HG02759 (cell line): ENCODE measurements around the gene CPXM2.

Experiments used
- ATAC-seq: cut with Tn5 transposase; IDR thresholded peaks from one replicate; pipeline ENCODE4 v1.9.1; 2021; ENCODE audit warnings: mild to moderate bottlenecking, moderate library complexity; ENCODE audit not compliant: unreplicated experiment

Gene CPXM2

DNA sequence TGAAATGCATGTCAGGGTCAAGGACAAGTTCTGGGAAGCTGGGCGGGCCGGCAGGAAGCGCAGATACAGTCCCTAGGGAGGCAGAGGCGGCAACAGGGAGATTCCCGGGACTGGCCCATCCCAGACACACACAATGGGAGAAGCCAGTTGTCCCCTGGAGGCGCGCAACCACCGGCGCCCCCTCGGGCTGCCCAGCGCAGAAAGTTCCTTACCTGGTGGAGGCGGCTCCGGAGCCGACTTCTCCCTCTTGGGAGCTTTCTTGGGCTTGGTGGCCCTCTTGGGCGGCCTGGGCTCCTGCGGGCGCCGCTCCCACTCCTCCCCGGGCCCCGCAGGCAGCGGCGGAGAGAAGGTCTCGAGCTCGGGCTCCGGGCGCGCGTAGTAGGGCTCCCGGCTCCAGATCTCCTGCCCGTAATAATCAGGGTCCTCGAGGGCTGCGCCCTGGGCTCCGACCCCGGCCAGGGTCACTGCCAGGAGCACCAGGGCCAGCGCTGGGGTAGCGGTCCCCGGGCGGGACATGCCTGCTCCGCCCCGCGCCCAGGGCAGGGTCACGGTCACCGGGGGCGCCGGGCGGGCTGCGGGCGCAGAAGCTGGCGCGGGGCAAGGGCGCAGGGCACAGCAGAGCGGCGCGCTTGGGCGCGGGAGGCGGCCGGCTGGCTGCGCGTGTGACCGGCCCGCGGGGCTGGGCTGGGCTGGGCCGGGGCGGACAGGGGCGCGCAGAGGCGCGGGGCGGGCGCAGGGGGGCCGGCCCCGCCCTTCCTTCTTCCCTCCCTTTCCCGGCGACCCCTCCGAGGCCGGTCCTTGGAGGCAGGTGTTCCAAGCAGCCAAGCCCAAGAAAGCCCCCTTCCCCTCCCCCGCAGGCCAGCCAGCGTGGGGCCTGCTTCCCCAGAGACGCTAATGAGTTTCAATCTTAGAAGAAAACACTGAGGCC is at the start of gene CPXM2:
TSS of gene CPXM2 (minus strand) at position 664 of the 928 bp plus-strand sequence. CDS start at position 516, 148 bp downstream.
- ATAC-seq = no peak

DNA sequence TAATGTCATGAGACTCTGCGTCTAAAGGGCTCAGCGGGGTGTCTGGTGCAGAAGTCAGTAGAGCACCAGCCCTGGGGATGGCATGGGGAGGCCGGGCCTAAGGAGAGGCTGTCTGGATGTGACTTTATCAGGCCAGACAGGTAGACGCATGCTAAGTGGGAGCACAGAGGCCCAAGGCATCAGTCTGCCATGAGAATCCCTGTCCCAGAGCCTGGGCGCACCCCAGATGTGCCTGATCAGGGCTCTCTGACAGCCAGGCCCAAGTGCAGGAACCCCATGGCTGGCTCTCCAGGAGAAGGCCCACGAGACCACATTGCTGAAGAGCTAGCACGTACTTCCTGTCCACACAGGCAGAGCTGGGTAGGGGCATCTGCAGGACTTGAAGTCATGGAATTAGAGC is 48.0 kb upstream of the CPXM2 start:
- ATAC-seq = no peak

DNA sequence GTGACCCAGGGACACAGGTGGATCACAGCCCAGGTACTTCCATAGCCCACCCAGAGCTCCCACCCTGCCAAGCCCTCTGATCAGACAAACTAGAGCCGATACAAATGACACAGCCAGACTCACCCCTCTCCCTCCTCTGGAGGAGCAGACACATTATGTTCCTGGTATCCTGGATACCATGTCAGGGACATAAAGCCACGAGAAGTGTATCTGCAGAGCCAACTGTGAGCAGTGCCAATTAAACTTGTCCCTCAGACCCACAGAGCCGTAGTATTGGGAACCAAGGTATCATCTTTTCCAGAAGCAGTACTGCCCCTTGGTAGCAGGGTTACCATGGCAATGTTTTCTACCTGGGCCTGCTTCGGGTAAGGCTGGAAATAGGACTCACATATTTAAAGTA is 47.3 kb upstream of the CPXM2 start:
- ATAC-seq = no peak

DNA sequence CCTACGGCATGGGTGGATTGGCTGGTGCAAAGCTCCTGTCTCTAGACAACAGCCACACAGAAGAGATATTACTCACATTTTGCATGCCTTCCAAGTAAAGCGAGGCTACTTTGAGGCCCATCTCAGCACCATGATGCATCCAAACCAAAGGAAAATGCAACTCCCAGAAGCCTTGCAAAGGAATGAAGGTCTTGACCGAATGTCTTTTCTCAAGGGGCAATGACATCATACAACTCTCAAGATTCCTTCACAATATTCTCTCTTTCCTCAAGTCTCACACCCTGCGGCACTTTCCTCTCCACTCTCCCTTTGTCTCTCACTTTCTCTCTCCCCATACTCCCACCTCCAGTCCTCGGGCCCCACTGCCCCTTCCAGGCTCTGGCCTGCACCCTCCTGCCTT is 44.8 kb upstream of the CPXM2 start:
- ATAC-seq = no peak

DNA sequence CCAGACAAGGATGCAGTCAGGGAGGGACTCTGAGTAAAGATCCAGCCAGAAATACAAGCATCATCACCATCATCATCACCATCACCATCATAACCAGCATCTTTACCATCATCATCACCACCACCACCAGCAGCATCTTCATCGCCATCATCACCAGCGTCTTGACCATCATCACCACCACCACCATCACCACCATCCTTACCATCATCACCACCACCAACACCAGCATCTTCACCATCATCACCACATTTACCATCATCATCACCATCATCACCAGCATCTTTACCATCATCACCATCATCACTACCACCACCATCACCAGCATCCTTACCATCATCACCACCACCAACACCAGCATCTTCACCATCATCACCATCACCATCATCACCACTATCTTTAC is 44.1 kb upstream of the CPXM2 start:
- ATAC-seq = no peak

DNA sequence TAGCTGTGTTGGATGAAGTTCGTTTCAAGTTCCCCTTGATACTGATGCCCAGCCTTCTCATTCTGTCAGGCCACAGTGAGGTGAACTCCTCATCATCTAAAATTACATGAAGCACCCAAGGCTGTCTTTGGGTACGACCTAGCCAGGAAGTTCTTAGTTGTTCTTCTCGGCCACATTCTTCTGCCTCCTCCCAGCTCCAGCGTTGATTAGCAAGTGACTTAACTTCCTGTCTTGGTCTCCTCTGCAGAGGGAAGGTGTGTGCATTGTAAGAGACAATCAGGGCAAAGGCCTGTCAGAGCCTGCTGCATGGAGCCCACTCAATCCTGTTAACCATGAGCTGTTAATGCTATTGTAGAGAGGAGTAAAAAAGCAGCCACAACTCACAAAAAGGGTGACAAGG is 43.2 kb upstream of the CPXM2 start:
- no peak for ATAC-seq

DNA sequence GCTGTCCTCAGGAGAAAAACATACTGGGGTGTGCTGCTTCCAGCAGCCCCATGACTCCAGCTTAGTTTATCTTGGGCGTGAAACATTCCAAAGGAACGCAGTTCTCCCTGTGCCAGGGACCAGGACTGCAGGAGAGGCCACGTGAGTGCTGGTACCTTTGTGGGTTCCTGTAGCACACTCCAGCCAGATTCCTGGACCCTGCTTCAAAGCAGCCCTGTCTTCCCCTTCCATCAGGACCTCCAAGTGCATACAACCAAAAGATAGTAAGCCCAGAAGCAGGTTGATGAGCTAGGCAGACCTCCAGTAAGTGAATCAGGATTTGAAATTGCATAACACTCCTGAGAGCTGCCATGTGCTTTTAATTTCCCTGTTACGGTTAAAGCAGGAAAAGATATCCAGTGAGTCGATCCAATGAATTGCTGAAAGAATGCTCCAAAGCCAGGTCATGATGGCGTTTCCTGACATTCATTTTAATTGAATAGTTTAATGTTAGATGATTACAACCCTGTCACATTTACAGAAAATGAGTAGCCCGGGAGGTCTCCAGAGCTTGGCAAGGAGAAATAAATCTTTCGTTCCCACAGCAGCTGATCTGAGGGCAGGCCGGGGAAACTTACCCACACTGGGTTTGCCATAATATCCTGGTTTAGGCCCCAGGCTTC is 38.9 kb upstream of the CPXM2 start:
- no peak for ATAC-seq

DNA sequence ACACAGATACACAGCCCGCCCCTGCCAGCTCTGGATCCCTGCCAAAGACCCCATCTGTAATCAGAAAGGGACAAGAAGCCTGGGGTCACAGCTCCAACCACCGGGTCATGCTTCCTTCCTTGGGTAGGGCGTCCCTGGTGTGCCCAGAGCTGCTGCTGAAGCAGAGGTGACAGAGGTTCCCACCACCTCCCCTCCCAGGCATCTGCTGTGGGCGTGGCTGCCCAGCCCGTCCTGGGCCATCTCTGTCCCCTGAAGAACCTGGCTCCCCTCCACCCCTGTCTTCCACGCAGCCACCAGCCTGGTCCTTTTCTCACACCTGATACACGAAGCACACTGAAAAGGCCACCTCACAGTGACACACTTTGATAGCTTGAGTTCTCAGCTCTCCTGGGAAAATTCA is 38.2 kb upstream of the CPXM2 start:
- ATAC-seq = no peak

DNA sequence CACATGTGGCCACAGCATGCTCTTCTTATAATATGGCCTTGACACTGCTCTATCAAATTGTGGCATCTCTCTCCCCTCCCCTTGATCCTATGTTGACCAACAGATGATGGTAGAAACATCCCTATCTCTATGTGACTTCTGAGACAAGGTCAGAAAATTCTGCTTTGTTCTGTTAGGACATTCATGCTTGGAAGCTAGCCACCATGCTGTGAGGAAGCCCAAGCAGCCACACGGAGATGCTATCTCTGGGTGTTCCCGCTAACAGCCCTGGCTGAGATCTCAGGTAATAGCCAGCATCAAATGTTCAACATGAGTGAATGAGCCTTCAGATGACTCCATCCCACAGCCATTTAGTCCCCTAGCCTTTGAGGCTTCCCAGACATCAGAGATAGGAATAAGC is 36.8 kb upstream of the CPXM2 start:
- no peak for ATAC-seq

DNA sequence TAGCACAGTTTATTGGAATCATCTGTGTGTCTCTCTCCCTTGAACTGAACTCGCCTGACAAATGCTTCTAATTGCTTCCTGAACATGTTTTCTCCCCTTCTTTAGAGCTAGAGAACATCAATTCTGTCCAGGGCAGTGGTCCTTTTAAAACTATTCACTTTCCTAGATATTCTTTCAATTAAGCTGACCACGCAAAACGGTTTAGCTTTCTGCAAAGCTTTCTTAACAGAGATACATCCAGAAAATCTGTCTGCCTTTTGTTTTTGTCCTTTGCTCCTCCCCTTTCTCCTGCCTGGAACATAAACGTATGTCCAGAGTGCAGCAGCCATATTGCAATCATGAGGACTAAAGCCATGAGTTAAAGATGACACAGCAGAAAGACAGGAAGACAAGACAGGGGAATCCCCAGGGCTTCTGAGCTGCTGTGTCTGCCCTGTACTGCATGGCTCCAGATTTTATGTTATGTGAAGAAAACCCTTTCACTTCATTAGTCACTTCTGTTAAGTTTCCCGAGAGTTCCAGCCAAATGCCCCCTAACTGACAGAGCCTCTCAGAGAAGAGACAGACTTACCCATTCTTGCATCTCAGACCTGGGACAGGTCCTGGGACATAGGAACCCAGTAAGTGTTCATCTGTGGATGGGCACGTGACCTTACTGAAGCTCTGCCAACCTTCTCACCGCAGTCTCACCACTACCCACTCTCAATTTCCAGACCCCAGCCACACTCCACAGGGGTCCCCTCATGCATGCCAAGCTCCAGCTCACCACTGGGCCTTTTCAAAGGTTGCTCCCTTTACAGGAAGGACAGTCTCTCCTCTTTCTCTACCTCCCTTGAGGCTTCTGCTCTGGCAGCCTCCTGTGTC is 35.0 kb upstream of the CPXM2 start:
- ATAC-seq = no peak

DNA sequence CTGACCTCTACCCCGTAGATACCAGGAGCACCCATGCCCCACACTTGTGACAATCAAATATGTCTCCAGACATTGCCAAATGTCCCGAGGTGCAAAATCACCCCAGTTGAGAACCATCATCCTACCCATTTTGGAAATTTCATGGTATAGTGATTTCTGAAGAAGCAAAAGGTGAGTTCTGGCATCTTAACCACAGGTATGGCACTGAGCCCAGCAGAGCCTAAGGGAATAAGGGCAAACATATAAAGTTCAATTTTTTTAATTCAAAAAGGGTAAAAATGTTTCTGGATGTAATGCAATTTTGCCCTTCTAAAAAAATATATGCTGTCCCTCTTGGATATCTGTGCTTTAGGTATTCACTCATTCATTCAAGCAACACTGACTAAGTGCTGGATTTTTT is 30.5 kb upstream of the CPXM2 start:
- ATAC-seq = no peak

DNA sequence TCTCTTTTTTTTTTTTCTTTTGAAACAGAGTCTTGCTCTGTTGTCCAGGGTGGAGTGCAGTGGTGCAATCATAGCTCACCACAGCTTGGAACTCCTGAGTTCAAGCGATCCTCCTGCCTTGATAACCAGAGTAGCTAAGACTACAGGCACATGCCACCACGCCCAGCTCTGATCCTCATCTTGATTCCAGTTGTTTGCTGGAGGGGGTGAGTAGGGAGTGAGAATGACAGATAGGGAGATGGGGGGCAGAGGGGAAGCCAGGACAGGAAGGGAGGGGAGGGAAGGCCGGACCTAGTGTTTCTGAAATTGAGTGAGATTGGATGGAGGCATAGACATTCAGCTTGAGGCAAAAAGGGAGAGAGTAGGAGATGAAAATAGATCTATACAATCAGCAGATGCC is 25.2 kb upstream of the CPXM2 start:
- ATAC-seq = no peak

DNA sequence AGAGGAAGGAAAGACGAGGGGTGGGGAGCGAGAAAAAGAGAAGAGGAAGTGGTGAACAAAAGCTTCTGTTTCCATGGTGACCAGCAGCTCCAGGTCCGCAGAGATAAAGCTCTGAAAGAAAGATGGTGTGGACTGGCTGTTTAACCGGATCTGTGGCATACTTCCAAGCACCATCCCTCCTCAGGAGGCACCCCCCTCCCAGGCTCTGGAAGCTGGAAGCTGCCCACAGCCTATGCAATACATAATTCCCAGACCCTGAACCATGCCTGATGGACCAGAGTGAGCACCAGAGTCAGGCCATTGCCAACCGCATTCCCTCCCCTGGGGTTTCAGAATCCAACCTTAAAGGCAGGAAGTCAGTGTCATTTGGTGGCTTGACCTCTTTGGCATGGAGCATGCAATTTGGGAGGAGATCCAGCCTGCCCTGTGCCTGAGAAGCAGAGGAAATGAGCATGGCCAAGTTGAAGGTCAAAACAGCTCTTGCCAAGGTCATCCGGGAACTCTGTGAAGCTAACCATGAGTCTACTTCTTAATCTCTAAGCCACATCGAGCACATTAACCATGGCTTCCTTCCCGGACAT is 22.2 kb upstream of the CPXM2 start:
- no peak for ATAC-seq

DNA sequence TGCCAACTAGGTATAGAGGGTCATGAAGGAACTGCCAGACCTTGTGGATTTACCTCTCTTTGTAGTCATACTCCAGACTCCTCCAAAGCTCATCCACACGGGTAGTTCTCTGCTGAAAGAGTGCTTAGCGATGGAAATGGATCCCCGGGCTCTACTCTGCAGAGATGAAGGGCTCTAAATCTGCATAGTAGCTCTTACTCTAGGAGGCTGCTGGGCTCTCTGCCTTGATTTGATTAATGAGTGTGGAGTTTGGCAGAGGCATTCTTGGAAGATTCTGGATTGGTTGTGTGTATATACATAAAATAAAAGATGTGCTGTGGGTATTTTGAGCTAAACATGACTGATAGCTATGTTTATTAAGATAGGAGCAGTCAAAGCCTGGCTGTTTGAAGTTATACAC is 21.3 kb upstream of the CPXM2 start:
- no peak for ATAC-seq

DNA sequence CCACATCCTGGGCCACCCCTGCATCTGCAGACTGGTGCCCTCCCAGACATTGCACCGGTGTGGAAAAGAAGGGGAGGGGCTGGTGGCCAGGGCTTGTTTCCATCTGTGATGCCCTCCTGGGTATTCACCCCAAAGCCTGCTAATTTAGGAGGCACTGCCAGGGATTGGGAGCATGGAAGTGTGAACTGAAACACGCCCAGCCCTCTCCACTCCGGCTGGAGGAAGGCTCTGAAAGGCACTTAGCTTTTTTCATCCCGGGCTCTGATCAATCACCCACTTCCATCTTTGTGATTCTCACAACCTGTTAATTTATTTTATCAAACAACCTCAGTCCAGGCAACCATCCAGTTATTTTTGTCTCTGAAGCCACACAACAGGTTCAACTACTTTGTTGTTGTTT is 20.9 kb upstream of the CPXM2 start:
- ATAC-seq = no peak

DNA sequence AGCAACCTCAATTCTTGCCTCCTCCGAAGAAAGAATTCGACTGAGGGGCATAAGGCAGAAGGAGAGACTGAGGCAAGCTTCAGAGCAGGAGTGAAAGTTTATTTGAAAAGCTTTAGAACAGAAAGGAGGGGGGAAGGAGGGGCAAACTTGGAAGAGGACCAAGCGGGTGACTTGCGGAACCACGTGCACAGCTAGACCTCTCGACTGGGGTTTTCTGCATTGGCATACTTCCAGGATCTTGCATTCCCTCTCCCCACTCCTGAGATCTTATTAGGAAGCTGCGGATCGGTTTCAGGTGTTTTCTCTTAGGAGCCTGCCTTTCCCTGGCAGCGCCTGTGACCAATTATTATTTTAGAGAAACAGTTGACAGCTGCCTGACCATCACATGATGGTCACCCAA is 20.3 kb upstream of the CPXM2 start:
- ATAC-seq = no peak

DNA sequence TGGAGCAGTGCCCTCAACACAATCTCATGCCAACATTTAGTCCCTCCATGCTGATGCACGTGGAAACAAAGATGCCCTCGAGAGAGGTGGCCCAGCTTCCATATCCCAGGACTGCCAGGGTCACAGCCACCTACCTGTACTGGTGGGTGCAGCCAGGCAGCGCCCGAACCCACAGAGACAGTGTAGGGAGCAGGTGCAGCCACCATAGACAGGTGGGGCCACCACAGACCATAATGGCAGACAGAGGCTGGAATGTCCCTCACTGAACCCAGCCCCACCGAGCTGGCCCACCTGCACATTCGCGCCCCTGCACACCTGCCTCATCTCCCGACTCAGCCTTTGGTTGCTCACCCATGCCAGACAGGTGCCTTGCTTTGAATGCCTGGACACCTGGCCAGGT is 18.3 kb upstream of the CPXM2 start:
- no peak for ATAC-seq

DNA sequence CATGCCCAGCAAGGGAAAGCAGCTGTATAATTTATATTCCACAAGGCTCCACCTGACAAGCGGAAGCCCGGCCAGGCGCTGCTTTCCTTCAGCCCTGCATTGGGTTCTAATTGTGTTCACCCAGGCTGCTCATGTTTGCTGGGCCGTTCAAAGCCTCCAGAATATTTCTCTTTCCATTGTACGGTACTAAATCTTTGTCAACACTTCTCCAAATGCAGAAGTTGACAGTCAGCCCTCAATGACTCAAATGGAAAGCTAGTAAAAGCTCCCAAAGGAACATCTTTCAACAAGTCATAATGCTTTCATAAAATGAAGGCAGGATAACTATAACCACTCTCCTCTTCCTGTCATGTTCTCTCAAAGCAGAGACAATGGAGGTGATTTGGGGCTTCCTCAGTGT is 17.8 kb upstream of the CPXM2 start:
- ATAC-seq = no peak

DNA sequence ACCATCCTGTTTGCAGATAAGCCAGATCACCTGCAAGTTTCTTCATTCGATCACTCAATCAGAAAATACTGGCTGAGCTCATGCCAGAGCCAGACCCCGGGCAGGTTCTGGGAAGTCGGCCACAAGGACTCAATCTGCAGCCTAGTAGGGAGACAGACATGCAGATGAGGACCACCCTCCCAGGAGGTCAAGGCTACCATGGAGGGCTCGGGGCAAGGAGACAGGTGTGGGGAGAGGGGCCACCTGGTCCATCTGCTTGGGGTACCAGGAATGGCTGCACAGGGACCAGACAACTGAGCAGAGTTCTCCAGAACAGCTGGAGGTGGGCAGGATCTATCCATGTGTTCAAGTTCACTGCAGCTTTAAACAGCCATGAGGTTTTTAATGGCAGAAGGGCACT is 16.8 kb upstream of the CPXM2 start:
- no peak for ATAC-seq

DNA sequence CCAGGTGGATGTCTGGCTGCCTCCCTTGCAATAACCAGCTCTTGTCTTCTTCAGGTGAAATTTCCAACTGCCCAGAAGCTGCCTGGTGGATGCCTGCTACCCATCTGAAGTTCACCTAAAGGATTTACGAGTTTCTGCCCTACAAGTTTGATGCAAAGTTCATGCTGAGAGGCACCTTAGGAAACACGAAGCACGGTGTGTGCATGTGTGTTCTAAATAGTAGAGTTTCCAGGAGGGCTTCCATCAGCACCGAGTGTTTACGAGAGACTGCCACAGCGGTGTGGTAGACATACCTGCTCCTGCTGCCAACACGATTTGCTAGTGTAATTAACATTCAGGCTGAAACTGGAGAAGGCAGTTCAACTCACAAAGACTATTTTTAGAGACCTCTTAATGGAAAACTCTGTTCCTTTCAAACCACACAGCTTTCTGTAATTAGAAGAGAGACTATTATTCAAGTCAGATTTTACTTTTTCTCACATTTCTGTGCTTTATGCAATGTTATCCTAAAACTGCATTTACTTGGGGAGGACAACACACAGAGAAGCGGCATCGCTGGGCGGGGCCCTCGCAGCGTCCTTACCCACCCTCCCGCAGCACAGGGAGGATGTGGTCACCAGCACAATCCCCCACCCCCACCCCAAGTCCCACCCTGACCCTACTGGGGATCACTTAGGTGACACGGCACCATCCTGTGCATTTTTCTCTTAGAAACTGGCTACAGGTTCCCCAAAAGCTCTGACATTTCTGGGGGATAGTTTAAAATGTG is 15.5 kb upstream of the CPXM2 start:
- ATAC-seq = no peak
